GM10248 (cell line): ENCODE results near the gene MCC.
A peak's percentile ranks its signal among the peaks of the same experiment; 100 is the strongest.

Source experiments
- CTCF ChIA-PET: fragments of 300-600 bp; sonication (Branson Sonifier 250); formaldehyde crosslinking; extraction: SDS; loops from one replicate; lab custom pipeline; 2021; ENCODE audit warnings: antibody characterized with exemption; lab: Yijun Ruan, JAX
- POLR2A ChIA-PET: fragments of 350-650 bp; sonication (Branson Sonifier 250); formaldehyde crosslinking; extraction: SDS; loops from one replicate; lab custom pipeline; 2020; ENCODE audit warnings: antibody characterized with exemption; lab: Yijun Ruan, JAX
- DNase-seq: peaks from one replicate; pipeline ENCODE4 v3.0.0; 2012; ENCODE audit errors: extremely low spot score
- TF ChIP-seq, protein P1 (sequence below): IDR thresholded peaks from 2 replicates; pipeline ENCODE4 v1.5.1; 2012; ENCODE audit warnings: mild to moderate bottlenecking, low read depth; ENCODE audit errors: extremely low read depth, missing control alignments, control extremely low read depth

Gene MCC

DNA sequence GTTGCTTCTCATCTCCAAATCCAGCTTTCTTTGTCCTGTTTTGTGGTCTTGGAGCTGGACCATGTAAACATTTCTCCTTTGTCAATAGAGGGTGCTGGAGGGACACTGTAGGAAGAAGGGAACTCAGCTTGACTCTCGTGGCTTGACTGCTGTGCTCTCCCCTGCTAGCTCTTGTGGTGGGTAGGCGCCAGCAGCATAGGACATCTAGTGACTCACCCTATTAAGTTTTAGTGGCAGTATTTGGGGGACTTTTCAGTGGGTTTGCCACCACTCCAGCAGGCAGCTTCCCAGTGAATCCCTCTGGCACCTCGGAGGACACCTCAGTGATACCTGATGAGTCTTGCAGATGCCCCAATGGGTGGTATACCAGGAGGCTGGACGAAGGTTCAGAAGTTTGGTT, 151.3 kb downstream of the MCC start:
- TF ChIP-seq, protein P1, sequence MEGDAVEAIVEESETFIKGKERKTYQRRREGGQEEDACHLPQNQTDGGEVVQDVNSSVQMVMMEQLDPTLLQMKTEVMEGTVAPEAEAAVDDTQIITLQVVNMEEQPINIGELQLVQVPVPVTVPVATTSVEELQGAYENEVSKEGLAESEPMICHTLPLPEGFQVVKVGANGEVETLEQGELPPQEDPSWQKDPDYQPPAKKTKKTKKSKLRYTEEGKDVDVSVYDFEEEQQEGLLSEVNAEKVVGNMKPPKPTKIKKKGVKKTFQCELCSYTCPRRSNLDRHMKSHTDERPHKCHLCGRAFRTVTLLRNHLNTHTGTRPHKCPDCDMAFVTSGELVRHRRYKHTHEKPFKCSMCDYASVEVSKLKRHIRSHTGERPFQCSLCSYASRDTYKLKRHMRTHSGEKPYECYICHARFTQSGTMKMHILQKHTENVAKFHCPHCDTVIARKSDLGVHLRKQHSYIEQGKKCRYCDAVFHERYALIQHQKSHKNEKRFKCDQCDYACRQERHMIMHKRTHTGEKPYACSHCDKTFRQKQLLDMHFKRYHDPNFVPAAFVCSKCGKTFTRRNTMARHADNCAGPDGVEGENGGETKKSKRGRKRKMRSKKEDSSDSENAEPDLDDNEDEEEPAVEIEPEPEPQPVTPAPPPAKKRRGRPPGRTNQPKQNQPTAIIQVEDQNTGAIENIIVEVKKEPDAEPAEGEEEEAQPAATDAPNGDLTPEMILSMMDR: peak; percentile 11
- no peak for DNase-seq
- ChIA-PET POLR2A (no interaction called here), CTCF (interaction anchor here (0.9 to 1.8 kb wide), 4 partner anchors 19 to 269 kb away, joined by 3 to 6 read pairs (median 4); no protein-coding TSS in a partner anchor)

DNA sequence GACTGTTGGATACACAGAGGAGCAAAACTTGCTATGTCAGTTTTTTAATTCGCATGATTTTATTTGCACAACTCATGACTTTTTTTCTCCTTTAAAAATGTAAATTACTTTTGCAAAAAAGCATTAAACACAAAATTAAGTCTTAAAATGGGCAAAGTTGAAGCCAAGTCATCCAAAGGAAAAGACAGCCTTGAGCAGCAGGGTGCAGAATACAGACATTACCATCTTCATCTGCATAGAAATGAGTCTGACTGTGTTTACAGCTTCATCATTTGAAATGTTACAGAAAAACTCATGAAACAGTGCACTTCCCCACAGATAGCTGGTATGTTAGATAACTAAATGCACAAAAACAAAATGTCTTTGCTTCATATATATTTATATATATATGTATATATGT, 154.8 kb downstream of the MCC start:
- POLR2A ChIA-PET: no interaction called here

DNA sequence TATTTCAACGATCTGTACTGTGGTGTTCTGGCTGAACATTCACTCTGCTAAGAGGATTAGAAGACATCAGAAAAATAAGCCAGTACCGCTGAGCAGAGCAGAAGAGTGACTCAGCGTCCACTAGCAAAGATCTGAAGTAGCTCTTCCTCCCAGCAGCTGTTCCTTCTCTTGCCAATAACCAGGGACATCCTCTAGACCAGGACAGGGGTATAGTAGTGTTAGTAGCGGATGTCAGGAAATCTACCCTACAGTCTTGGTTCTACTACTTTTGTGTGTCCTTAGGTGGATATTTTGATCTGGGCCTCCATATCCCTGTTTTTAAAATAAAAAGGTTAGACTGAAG, 157.1 kb downstream of the MCC start:
- TF ChIP-seq, protein P1: no peak
- CTCF ChIA-PET: interaction anchor here (1.0 to 1.1 kb wide), 2 partner anchors 12 to 335 kb away, joined by 3 to 4 read pairs; no protein-coding TSS in a partner anchor
- POLR2A ChIA-PET: no interaction called here
- DNase-seq: no peak

More for the DNA sequence above, 154.8 kb downstream of the MCC start:
- DNase-seq: no peak
- TF ChIP-seq, protein P1: no peak
- CTCF ChIA-PET: interaction anchor here (2.0 kb wide), 1 partner anchor 338 kb away, joined by 9 read pairs; no protein-coding TSS in a partner anchor

DNA sequence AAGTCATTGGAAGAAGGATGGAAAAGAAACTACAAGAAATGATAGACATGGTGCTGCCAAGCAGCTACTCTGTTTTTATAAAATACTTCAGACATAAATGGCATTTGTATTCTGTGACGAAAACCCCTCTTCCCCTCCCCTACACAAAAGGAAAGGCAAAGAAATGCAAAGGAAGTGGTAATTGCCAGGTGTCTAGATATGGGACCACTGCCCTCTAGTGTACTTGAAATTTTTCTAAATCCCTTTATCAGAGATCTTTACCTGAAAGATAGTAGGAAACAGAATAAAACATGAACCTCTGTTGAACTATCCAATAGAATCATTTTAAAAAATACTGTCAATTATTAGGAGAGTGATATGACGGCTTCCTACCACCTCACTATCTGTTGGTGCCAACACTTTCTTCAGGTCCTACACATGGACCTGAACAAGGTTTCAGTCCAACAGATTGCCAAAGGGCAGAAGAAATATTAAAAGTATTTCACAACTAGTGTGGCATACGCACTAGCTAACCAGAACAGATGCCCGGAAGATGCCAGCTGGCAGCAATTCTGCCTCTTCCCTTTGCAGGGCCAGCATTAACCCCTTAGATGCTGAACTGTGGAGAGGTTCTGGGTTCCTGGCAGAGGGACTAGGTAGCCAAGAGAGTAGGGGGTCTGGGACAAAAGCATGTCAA, 157.6 kb downstream of the MCC start:
- CTCF ChIA-PET: interaction anchor here (0.7 to 1.4 kb wide), 6 partner anchors 12 to 335 kb away, joined by 3 to 13 read pairs (median 4); no protein-coding TSS in a partner anchor
- DNase-seq: peak; percentile 31

DNA sequence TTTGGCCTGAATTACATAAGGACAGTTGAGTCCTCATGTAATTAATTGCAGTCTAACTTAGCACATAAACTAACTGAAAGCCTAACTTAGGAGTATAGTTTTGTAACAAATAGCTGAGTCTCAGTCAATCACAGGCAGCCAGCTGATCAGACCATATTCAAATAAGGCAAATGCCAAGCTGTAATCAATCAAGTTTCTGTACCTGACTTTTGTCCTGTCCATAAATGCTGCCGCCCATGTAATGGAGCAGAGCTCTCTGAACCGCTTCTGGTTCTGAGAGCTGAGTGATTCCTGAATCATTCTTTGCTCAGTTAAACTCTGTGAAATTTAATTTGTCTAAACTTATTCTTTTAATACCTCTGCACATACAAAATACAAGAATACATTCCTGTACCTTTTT, 158.3 kb downstream of the MCC start:
- ChIA-PET POLR2A (no interaction called here), CTCF (interaction anchor here (0.7 to 1.4 kb wide), 4 partner anchors 12 to 334 kb away, joined by 3 to 13 read pairs (median 4); no protein-coding TSS in a partner anchor)
- TF ChIP-seq, protein P1: no peak
- no peak for DNase-seq

More for the DNA sequence above, 157.6 kb downstream of the MCC start:
- TF ChIP-seq, protein P1: peak; percentile 39
- POLR2A ChIA-PET: no interaction called here

DNA sequence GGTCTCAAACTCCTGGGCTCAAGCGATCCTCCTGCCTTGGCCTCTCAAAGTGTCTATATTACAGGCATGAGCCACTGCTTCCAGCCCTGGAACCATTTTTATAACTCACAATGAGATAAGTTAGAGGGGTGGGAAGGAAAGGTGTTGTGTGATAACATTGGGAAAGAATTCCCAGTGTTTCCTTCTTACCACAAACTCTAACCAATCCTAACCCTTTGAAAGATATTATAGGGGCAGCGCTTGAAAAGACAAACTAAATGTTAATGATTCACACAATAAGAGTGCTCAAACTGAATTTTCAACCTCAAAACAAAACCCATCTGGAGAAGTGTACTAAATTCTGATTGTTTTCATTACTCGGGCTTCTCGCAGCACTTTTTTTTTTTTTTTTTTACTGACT, 163.2 kb downstream of the MCC start:
- ChIA-PET CTCF (no interaction called here), POLR2A (no interaction called here)
- DNase-seq: no peak
- TF ChIP-seq, protein P1: no peak
